Measurements from ENCODE around the gene PDCD7.
A peak's percentile ranks its signal among the peaks of the same experiment; 100 is the strongest.
"Not testable (repeated sequence)": the region's sequence is repeated elsewhere in the genome, so short reads cannot be mapped to it uniquely, and the experiment has no call there.

PDCD7 gene

DNA sequence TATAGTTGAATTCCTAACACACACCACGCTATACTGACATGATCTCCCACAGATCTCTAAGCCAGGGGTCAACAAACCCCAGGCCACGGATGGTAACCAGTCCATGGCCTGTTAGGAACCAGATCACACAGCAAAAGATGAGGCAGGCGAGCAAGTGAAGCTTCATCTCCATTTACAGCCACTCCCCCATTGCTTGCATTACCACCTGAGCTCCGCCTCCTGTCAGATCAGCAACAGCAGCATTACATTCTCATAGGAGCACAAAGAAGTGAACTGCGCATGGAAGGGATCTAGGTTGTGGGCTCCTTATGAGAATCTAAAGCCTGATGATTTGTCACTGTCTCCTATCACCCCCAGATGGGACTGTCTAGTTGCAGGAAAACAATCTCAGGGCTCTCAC lies 2.7 kb downstream of the PDCD7 start:
- no peak for DNase-seq (ENCODE audit: low read depth in 3 of 3, low spot score in 1 of 3)

DNA sequence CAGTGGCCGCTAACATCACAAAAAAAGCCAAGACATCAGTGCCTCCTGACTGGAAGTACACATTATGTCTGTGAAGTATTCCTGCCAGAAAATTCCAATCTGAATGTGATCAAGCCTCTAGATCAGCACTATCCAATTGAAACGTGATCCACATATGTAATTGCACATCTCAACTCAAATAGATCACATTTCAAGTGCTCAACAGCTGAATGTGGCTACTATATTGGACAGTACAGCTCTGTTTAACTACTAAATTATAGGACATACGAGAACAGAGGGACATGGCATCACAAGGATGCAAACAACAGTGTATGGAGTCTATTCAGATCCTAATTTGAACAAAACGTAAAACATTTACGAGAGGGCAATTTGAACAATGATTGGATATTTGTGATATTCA lies 18.1 kb downstream of the PDCD7 start:
- no peak for DNase-seq (ENCODE audit: low read depth in 3 of 3, low spot score in 1 of 3)

GRCh38 chr15:65115086-65115485 lies 18.5 kb downstream of the PDCD7 start, which contains the start of gene UBAP1L:
TSS of gene UBAP1L (minus strand) at chr15:65115200. CDS start at chr15:65106215, 8,985 bp downstream.
- no peak for DNase-seq (ENCODE audit: low read depth in 3 of 3, low spot score in 1 of 3)

GRCh38 chr15:65110676-65111292 lies 22.8 kb downstream of the PDCD7 start:
- no peak for DNase-seq (ENCODE audit: low read depth in 3 of 3, low spot score in 1 of 3)

DNA sequence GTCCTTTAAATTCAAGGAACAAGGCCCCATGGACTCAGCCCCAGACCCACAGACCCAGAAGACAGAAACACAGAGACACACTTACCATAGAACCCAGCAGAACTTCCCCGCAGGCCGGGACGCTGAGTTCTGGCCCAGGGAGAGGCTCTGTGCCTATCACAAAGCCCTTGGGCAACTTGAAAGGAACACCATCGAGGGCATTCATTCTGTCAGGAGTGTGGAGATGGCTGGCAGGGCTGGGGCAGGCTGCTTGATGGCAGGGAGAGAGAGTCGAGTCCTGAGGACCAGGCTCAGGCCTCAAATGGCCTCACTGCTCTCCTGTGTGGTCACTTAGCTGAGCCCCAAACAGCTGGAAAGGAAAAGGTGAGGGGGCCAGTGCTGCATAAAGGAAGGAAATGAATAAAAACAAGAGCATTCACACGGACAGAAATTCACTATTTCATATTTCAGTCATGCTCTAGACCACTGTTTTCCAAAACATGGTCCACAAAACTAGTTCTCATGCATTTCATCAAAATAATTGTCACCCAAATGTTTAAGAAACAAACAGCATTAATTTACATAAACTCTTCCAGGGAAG lies 27.5 kb downstream of the PDCD7 start:
- no peak for DNase-seq (ENCODE audit: low read depth in 3 of 3, low spot score in 1 of 3)

DNA sequence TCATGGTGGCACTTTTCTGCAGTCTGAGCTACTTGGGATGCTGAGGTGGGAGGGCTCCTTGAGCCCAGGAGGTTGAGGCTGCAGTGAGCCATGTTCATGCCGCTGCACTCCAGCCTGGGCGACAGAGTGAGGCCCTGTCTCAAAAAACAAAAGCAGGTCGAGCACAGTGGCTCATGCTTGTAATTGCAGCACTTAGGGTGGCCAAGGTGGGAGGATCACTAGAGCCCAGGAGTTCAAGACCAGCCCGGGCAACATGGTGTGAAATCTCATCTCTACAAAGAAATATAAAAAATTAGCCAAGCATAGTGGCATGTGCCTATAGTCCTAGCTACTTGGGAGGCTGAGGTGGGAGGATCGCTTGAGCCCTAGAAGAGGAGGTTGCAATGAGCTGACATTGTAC lies 28.6 kb downstream of the PDCD7 start:
- no peak for DNase-seq (ENCODE audit: low read depth in 3 of 3, low spot score in 1 of 3)

- DNase-seq (ENCODE audit: low read depth in 3 of 3, low spot score in 1 of 3) = no peak
Measured at GRCh38 chr15:65102912-65103311, 30.7 kb downstream of the PDCD7 start.

DNA sequence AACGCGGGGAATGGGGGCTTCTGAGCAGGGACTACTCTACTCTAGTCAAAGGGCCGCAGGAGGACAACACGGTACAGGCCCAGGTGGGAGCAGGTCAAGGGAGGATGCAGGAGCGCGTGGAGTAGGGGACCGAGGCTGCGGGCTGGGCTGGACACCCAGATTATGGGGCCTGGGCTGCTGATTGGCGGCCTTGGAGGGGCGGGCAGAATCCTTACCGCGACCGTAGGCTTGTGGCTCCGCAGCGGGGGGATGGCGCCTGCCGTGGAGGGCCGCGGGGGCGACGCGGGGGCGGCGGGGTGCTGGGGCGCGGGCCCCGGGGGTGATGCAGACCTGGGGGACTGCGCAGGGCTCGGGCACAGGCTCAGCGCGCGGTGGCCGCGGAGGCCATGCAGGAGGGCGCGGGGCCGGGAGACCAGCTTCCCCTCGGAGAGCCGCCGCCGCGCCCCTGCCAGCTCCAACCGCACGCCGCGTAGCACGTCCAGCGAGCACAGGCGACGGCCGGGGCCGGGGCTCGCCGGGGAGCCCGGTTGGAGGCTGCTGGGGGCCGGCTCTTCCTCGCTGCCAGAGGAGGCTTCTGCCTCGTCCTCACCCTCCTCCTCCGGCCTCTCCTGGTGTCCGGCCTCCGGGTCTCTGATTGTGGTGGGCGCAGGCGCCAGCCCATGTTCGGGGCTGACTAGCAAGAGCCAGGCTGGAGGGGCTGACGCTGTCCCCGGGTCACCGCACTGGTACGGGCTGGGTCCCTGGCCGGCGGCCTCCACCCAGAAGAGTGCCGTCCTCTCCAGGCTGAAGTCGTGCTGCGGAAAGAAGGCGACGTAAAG lies 31.5 kb downstream of the PDCD7 start:
- no peak for DNase-seq (ENCODE audit: low read depth in 3 of 3, low spot score in 1 of 3)

GRCh38 chr15:65101411-65101890 lies 32.2 kb downstream of the PDCD7 start:
- DNase-seq (ENCODE audit: low read depth in 3 of 3, low spot score in 1 of 3) = peak in 1 of 3 donors; percentile 27

DNA sequence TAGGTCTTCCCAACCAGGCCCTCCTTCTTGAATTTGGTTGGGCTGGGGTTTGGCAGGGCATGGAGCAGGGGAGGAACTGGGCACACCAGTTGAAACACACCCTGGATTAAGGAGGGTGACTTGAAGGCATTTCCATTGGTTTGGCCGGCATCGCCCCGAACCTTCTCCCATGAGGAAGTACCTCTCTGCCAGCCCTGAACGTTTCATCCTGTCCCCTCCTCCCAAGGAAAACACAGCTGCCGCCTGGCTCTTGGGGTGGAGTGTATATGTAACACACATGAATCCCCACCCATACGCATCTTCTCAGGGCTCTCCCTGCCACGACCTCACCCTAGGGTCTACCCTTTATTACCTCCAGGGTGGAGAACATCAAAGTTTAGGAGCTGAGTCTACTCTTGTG lies 33.2 kb downstream of the PDCD7 start:
- no peak for DNase-seq (ENCODE audit: low read depth in 3 of 3, low spot score in 1 of 3)

DNA sequence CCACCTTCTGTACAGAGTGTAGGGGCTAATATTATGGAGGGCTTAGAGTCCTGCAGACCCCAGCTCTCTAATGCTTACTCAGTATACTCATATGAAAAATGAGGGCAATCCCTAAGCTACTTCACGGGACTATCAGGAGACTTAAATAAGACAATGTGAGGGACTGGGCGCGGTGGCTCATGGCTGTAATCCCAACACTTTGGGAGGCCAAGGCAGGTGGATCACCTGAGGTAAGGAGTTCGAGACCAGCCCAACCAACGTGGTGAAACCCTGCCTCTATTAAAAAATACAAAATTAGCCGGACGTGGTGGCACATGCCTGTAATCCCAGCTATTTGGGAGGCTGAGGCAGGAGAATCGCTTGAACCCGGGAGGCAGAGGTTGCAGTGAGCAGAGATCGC lies 33.8 kb downstream of the PDCD7 start:
- DNase-seq (ENCODE audit: low read depth in 3 of 3, low spot score in 1 of 3) = not testable (repeated sequence)

- DNase-seq (ENCODE audit: low read depth in 3 of 3, low spot score in 1 of 3) = no peak
Measured at GRCh38 chr15:65099336-65099735, 34.3 kb downstream of the PDCD7 start.

- DNase-seq (ENCODE audit: low read depth in 3 of 3, low spot score in 1 of 3) = no peak
Measured at GRCh38 chr15:65097651-65098263, 35.9 kb downstream of the PDCD7 start.

DNA sequence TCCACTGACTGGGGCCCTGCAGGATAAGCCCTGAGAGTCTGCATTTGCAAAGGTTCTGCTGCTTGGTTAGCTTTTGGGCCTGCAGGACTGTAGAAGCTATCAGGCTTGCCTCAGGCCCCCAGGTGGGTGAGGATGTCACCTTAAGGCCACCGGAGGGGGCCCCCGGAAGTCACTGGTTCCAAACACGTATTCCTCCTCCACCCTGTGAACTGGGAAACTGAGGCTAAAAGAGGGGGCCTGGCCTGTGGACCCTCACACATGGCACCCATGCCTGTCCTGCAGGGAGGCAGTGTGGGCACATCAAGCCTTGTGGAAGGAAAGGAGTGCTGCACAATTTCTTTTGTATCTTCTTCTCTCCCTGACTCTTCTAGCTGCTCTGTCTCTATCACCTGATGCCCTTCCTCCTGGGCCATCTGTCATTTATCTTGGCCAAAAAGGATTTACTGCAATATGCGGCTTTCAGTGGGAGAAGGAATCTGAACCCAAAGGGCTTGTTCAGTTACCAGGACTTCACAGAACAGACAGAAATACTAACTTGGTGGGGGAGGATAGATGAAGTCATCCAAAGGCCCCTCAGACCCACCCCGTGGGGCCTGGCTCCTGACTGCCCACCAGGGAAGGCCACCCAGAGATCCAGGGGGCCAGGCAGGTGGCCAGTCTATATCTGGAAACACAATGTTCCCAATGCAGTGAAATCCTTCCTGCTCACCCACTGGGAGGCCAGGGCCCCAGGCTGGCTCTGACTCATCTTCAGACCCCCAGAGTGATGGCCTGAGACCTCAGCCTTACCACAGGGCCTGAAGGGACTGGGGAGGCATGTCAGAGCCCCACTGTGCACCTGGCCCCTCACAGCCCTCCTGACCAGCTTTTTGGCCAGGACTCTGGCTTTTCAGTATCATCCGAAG lies 36.9 kb downstream of the PDCD7 start:
- DNase-seq (ENCODE audit: low read depth in 3 of 3, low spot score in 1 of 3) = no peak

- DNase-seq (ENCODE audit: low read depth in 3 of 3, low spot score in 1 of 3) = no peak
Measured at GRCh38 chr15:65095747-65096104, 37.9 kb downstream of the PDCD7 start.

- DNase-seq (ENCODE audit: low read depth in 3 of 3, low spot score in 1 of 3) = no peak
Measured at GRCh38 chr15:65095011-65095746, 38.4 kb downstream of the PDCD7 start.

- DNase-seq (ENCODE audit: low read depth in 3 of 3, low spot score in 1 of 3) = no peak
Measured at GRCh38 chr15:65094294-65094995, 39.2 kb downstream of the PDCD7 start.

DNA sequence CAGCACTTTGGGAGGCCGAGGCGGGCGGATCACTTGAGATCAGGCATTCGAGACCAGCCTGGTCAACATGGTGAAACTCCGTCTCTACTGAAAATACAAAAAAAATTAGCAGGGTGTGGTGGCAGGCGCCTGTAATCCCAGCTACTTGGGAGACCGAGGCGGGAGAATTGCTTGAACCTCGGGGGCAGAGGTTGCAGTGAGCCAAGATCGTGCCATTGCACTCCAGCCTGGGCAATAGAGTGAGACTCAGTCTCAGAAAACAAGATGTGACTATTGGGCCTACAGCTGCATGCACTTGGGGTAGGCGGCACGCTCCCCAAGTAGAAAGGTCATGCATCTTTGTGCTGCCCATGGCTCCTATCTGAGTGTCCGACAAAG lies 39.8 kb downstream of the PDCD7 start:
- not testable (repeated sequence) for DNase-seq (ENCODE audit: low read depth in 3 of 3, low spot score in 1 of 3)

Measured in stimulated activated CD4-positive, alpha-beta T cell treated with anti-CD3 and anti-CD28 coated beads, TNF-alpha, amount 100 ng/mL, for 1 hour (primary cell).